Gastrocnemius medialis (tissue), 4 donors: ENCODE measurements around the gene KRT4.

Experiments
- POLR2A ChIP-seq, 2 donors: fragments of 450-650 bp; IDR thresholded peaks; one replicate each; pipeline ENCODE4 v1.6.1; 2017; ENCODE audit warnings: antibody characterized with exemption in 2 of 2, mild to moderate bottlenecking in 2 of 2, moderate library complexity in 2 of 2
- TF ChIP-seq, protein P1 (sequence below), 5 experiments: fragments of 450-650 bp in 3 of 5; fragments of 200-600 bp in 2 of 5; sonication (generic) in 2 of 5; IDR thresholded peaks in 4 of 5; conservative IDR thresholded peaks in 1 of 5; 1 replicate in 4 of 5; 2 replicates in 1 of 5; pipeline ENCODE4 v1.5.1; 2016 to 2019; ENCODE audit warnings: antibody characterized with exemption in 5 of 5, mild to moderate bottlenecking in 3 of 5, moderate library complexity in 3 of 5

DNA sequence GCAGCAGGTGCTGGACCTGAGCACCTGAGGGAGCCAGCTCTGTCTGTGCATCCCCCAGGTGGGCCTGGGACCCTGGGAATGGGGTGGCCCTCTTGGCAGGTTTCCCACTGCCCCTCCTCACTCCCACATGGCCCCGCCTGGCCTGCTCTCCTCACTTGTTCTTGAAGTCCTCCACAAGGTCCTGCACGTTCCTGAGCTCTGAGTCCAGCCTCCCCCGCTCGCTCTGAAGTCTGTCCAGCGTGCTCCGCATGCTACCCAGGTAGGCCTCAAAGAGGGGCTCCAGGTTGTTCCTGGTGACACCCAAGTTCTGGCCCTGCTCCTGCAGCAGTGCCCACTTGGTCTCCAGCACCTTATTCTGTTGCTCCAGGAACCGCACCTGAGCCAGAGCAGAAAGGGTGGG is 17.3 kb upstream of the KRT4 start:
- TF ChIP-seq, protein P1, sequence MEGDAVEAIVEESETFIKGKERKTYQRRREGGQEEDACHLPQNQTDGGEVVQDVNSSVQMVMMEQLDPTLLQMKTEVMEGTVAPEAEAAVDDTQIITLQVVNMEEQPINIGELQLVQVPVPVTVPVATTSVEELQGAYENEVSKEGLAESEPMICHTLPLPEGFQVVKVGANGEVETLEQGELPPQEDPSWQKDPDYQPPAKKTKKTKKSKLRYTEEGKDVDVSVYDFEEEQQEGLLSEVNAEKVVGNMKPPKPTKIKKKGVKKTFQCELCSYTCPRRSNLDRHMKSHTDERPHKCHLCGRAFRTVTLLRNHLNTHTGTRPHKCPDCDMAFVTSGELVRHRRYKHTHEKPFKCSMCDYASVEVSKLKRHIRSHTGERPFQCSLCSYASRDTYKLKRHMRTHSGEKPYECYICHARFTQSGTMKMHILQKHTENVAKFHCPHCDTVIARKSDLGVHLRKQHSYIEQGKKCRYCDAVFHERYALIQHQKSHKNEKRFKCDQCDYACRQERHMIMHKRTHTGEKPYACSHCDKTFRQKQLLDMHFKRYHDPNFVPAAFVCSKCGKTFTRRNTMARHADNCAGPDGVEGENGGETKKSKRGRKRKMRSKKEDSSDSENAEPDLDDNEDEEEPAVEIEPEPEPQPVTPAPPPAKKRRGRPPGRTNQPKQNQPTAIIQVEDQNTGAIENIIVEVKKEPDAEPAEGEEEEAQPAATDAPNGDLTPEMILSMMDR (IDR thresholded peaks at IDR 0.05 in 4 of 5, conservative IDR thresholded peaks at IDR 0.05 in 1 of 5), result no peak
- TF ChIP-seq POLR2A (IDR thresholded peaks at IDR 0.05), result no peak
